ENCODE results near the gene DENND5B. TPM values are rescaled to one million over a fixed set of nuclear protein-coding genes. Genes with fewer than 3 reads are reported as not detected.
"Not testable (repeated sequence)": the region's sequence is repeated elsewhere in the genome, so short reads cannot be mapped to it uniquely, and the experiment has no call there.

The DENND5B gene
- total and polyA plus RNA-seq, 8 donors, result 1.1 to 25.2 (median 7.7) TPM

- 79 to 86% (median 82%) methylated on average over 5 of the region's 5 CpGs for WGBS, 5 donors
- no peak for TF ChIP-seq CTCF (IDR thresholded peaks at IDR 0.05)
- TF ChIP-seq EP300 (IDR thresholded peaks at IDR 0.05), result no peak
- no peak for TF ChIP-seq POLR2AphosphoS5 (IDR thresholded peaks at IDR 0.05)
- no peak for TF ChIP-seq POLR2A (IDR thresholded peaks at IDR 0.05)
- DNase-seq, result no peak
- H3K27me3 ChIP-seq, result no peaks in the 10 kb centered on the region
- no peak overlapping the region for H3K27ac ChIP-seq
- intact Hi-C loops (cut with DNase I; ENCODE audit: low total_unique reads), result no loop called here
- H3K4me3 ChIP-seq, result no peak overlapping the region
- no peaks in the 10 kb centered on the region for H3K36me3 ChIP-seq
- H3K4me1 ChIP-seq, result peaks cover 0 to 19% (median 4%) of the 10 kb centered on the region in 4 donors
- no peaks in the 10 kb centered on the region for H3K9me3 ChIP-seq
Observed at GRCh38 chr12:31562594-31563328, 28.2 kb downstream of the DENND5B start.

- peaks cover 0 to 7% (median 0%) of the 10 kb centered on the region in 4 donors for H3K9me3 ChIP-seq
- intact Hi-C loops (cut with DNase I; ENCODE audit: low total_unique reads), result no loop called here
- no peak overlapping the region for H3K27ac ChIP-seq
- WGBS, 5 donors, result 42 to 71% (median 63%) methylated on average over 2 of the region's 2 CpGs
- H3K36me3 ChIP-seq, result no peaks in the 10 kb centered on the region
- H3K4me1 ChIP-seq, result peaks cover 0 to 13% (median 4%) of the 10 kb centered on the region in 4 donors
- no peak for TF ChIP-seq POLR2AphosphoS5 (IDR thresholded peaks at IDR 0.05)
- TF ChIP-seq EP300 (IDR thresholded peaks at IDR 0.05), result no peak
- TF ChIP-seq POLR2A (IDR thresholded peaks at IDR 0.05), result no peak
- no peak for TF ChIP-seq CTCF (IDR thresholded peaks at IDR 0.05)
- DNase-seq, result no peak
- no peaks in the 10 kb centered on the region for H3K27me3 ChIP-seq
- no peak overlapping the region for H3K4me3 ChIP-seq
Observed at GRCh38 chr12:31560516-31560915, 30.4 kb downstream of the DENND5B start.

GRCh38 chr12:31558521-31558920, 32.4 kb downstream of the DENND5B start:
- intact Hi-C loops (cut with DNase I; ENCODE audit: low total_unique reads), result no loop called here
- Histone ChIP-seq H3K4me3 (no peak overlapping the region), H3K27ac (no peak overlapping the region), H3K27me3 (no peaks in the 10 kb centered on the region), H3K4me1 (peaks cover 0 to 13% (median 4%) of the 10 kb centered on the region in 4 donors), H3K36me3 (no peaks in the 10 kb centered on the region), H3K9me3 (peaks cover 0 to 8% (median 0%) of the 10 kb centered on the region in 4 donors)
- no peak for DNase-seq
- TF ChIP-seq POLR2A (IDR thresholded peaks at IDR 0.05) (no peak), EP300 (IDR thresholded peaks at IDR 0.05) (no peak), CTCF (IDR thresholded peaks at IDR 0.05) (no peak), POLR2AphosphoS5 (IDR thresholded peaks at IDR 0.05) (no peak)

- WGBS, 5 donors, result 73 to 96% (median 90%) methylated on average over 5 of the region's 5 CpGs
- H3K4me1 ChIP-seq, result peaks cover 0 to 8% (median 2%) of the 10 kb centered on the region in 4 donors
- H3K36me3 ChIP-seq, result no peaks in the 10 kb centered on the region
- no peak overlapping the region for H3K4me3 ChIP-seq
- intact Hi-C loops (cut with DNase I; ENCODE audit: low total_unique reads), result no loop called here
- TF ChIP-seq POLR2A (IDR thresholded peaks at IDR 0.05), result no peak
- no peak for TF ChIP-seq POLR2AphosphoS5 (IDR thresholded peaks at IDR 0.05)
- H3K27ac ChIP-seq, result no peak overlapping the region
- peaks cover 0 to 8% (median 0%) of the 10 kb centered on the region in 4 donors for H3K9me3 ChIP-seq
- no peaks in the 10 kb centered on the region for H3K27me3 ChIP-seq
- no peak for DNase-seq
Observed at GRCh38 chr12:31557707-31558106, 33.2 kb downstream of the DENND5B start.

GRCh38 chr12:31555466-31555865, 35.5 kb downstream of the DENND5B start:
- intact Hi-C loops (cut with DNase I; ENCODE audit: low total_unique reads); H3K4me1 ChIP-seq; H3K9me3 ChIP-seq; DNase-seq; H3K27me3 ChIP-seq; H3K4me3 ChIP-seq; H3K36me3 ChIP-seq; H3K27ac ChIP-seq: not testable (repeated sequence)
- 87 to 96% (median 95%) methylated on average over 2 to 8 of the region's 9 CpGs for WGBS, 5 donors

GRCh38 chr12:31550590-31550989, 40.3 kb downstream of the DENND5B start:
- DNase-seq; H3K4me3 ChIP-seq; H3K27ac ChIP-seq; H3K9me3 ChIP-seq; intact Hi-C loops (cut with DNase I; ENCODE audit: low total_unique reads); H3K4me1 ChIP-seq; H3K36me3 ChIP-seq; H3K27me3 ChIP-seq: not testable (repeated sequence)
- 87 to 97% (median 93%) methylated on average over 2 to 3 of the region's 3 CpGs for WGBS, 5 donors

Data from stomach (tissue), 9 donors.